Measurements from ENCODE around the gene P3H2. TPM values are rescaled to one million over a fixed set of nuclear protein-coding genes. Genes with fewer than 3 reads are reported as not detected.

The P3H2 gene
- total and polyA plus RNA-seq, 2 donors (not counting 1 experiment from before 2014, with no cell fraction given): not detected

- no CpG with 5 or more reads among the region's 2 CpGs for WGBS (ENCODE audit: insufficient coverage)
- no peak for DNase-seq
- Histone ChIP-seq H3K79me2 (ENCODE audit: control insufficient read depth, insufficient read depth, low read length) (no peaks in the 10 kb centered on the region), H3K27ac (ENCODE audit: low read length in 2 of 2) (no peak overlapping the region), H3K9ac (ENCODE audit: low read length) (no peak overlapping the region), H3K4me2 (replicated peaks; ENCODE audit: low read depth, low read length, poor library complexity, severe bottlenecking) (no peak overlapping the region), H2AFZ (ENCODE audit: insufficient read depth, low read depth, low read length, poor library complexity, severe bottlenecking) (no peak overlapping the region), H3K9me3 (ENCODE audit: control extremely low read depth in 1 of 3, control insufficient read depth in 2 of 3, insufficient read depth in 1 of 3, low read length in 2 of 3) (no peaks in the 10 kb centered on the region), H3K4me3 (ENCODE audit: control extremely low read depth in 1 of 5, extremely low read depth in 1 of 5, insufficient read depth in 1 of 5, low read depth in 2 of 5, low read length in 4 of 5) (no peak overlapping the region), H3K4me1 (ENCODE audit: control insufficient read depth in 2 of 2, insufficient read depth in 2 of 2, low read length in 2 of 2) (no peaks in the 10 kb centered on the region), H4K20me1 (ENCODE audit: control insufficient read depth, insufficient read depth, low read length, poor library complexity, severe bottlenecking) (no peaks in the 10 kb centered on the region), H3K27me3 (replicated peaks in 1 of 4; ENCODE audit: control extremely low read depth in 1 of 4, control insufficient read depth in 3 of 4, insufficient read depth in 4 of 4, low read length in 3 of 4) (no peaks in the 10 kb centered on the region), H3K36me3 (replicated peaks in 1 of 2; ENCODE audit: control extremely low read depth in 1 of 2, control insufficient read depth in 1 of 2, extremely low read depth in 1 of 2, insufficient read depth in 2 of 2, low read length in 1 of 2) (no peaks in the 10 kb centered on the region)
- no peak for ATAC-seq (ENCODE audit: low read depth)
- no peak overlapping the region for H3K4me3 Mint-ChIP-seq
- TF ChIP-seq CTCF (IDR thresholded peaks at IDR 0.05) (no peak), EZH2 (IDR thresholded peaks at IDR 0.05; ENCODE audit: borderline replicate concordance, insufficient read depth, low read depth, low read length, poor library complexity, severe bottlenecking) (no peak)
- H3K4me1 Mint-ChIP-seq: no peaks in the 10 kb centered on the region
- POLR2A ChIA-PET: no interaction called here
- peaks cover 3% of the 10 kb centered on the region for H3K27me3 Mint-ChIP-seq
- no peak overlapping the region for H3K27ac Mint-ChIP-seq
- CTCF ChIA-PET: no interaction called here
- intact Hi-C loops (cut with micrococcal nuclease): no loop called here
- H3K9me3 Mint-ChIP-seq (ENCODE audit: insufficient read depth): no peaks in the 10 kb centered on the region
Observed at GRCh38 chr3:190092250-190092649, 28.4 kb downstream of the P3H2 start.

DNA sequence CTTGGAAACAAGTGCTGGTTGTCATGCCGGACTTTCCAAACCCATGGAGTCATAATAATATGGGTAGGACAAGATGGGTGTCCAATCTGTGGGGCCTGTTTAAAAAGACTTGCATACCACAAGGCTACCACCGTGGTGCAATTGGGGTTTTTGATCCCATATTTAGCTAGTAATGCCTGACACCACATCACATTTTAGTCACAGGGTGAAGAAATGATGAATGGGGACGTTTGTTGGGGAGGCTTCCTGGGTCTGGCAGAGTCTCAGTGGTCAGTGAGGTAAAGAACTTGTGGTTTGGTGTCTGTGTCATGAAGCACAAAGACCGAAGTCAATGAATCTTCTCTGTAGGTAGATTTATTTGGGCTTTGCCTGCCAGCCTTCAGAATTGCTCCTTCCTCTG, 31.0 kb downstream of the P3H2 start:
- no peaks in the 10 kb centered on the region for H3K36me3 ChIP-seq (replicated peaks in 1 of 2; ENCODE audit: control extremely low read depth in 1 of 2, control insufficient read depth in 1 of 2, extremely low read depth in 1 of 2, insufficient read depth in 2 of 2, low read length in 1 of 2)
- CTCF ChIA-PET: no interaction called here
- H3K4me3 ChIP-seq (ENCODE audit: control extremely low read depth in 1 of 5, extremely low read depth in 1 of 5, insufficient read depth in 1 of 5, low read depth in 2 of 5, low read length in 4 of 5): no peak overlapping the region
- Mint-ChIP-seq H3K4me3 (no peak overlapping the region), H3K4me1 (no peaks in the 10 kb centered on the region), H3K27me3 (no peaks in the 10 kb centered on the region), H3K27ac (no peak overlapping the region), H3K9me3 (ENCODE audit: insufficient read depth) (no peaks in the 10 kb centered on the region)
- no peak overlapping the region for H3K9ac ChIP-seq (ENCODE audit: low read length)
- TF ChIP-seq EZH2 (IDR thresholded peaks at IDR 0.05; ENCODE audit: borderline replicate concordance, insufficient read depth, low read depth, low read length, poor library complexity, severe bottlenecking) (no peak), CTCF (IDR thresholded peaks at IDR 0.05) (no peak)
- intact Hi-C loops (cut with micrococcal nuclease): no loop called here
- H2AFZ ChIP-seq (ENCODE audit: insufficient read depth, low read depth, low read length, poor library complexity, severe bottlenecking): no peak overlapping the region
- H3K27ac ChIP-seq (ENCODE audit: low read length in 2 of 2): no peak overlapping the region
- H3K9me3 ChIP-seq (ENCODE audit: control extremely low read depth in 1 of 3, control insufficient read depth in 2 of 3, insufficient read depth in 1 of 3, low read length in 2 of 3): no peaks in the 10 kb centered on the region
- H3K27me3 ChIP-seq (replicated peaks in 1 of 4; ENCODE audit: control extremely low read depth in 1 of 4, control insufficient read depth in 3 of 4, insufficient read depth in 4 of 4, low read length in 3 of 4): no peaks in the 10 kb centered on the region
- H3K4me1 ChIP-seq (ENCODE audit: control insufficient read depth in 2 of 2, insufficient read depth in 2 of 2, low read length in 2 of 2): no peaks in the 10 kb centered on the region
- no CpG with 5 or more reads among the region's 4 CpGs for WGBS (ENCODE audit: insufficient coverage)
- no peaks in the 10 kb centered on the region for H4K20me1 ChIP-seq (ENCODE audit: control insufficient read depth, insufficient read depth, low read length, poor library complexity, severe bottlenecking)
- no peaks in the 10 kb centered on the region for H3K79me2 ChIP-seq (ENCODE audit: control insufficient read depth, insufficient read depth, low read length)
- no peak overlapping the region for H3K4me2 ChIP-seq (replicated peaks; ENCODE audit: low read depth, low read length, poor library complexity, severe bottlenecking)
- POLR2A ChIA-PET: no interaction called here
- no peak for ATAC-seq (ENCODE audit: low read depth)
- no peak for DNase-seq

Measured in B cell (primary cell).